Lung (tissue), 12 donors: ENCODE results near the gene ERP27. TPM values are rescaled to one million over a fixed set of nuclear protein-coding genes. Genes with fewer than 3 reads are reported as not detected.

Source experiments
- ATAC-seq: fragments of 200-7000 bp; cut with Tn5 transposase; one replicate; pipeline ENCODE4 v1.9.1; 2020; ENCODE audit warnings: moderate number of reproducible peaks; ENCODE audit not compliant: insufficient read depth, low FRiP score
- DNase-seq, 3 donors: peaks; one replicate each; pipeline ENCODE4 v3.0.0-alpha.2; 2013 to 2017
- H3K27ac ChIP-seq, 2 donors: one replicate each; pipeline ENCODE4 v1.5.1; 2013; ENCODE audit warnings: mild to moderate bottlenecking in 2 of 2, moderate library complexity in 2 of 2, control low read depth in 1 of 2, inconsistent platforms in 1 of 2, low read depth in 1 of 2, low read length in 1 of 2
- H3K27me3 ChIP-seq, 3 donors: one replicate each; pipeline ENCODE4 v1.5.1; 2013; ENCODE audit warnings: low read length in 2 of 3; ENCODE audit not compliant: control insufficient read depth in 3 of 3, insufficient read depth in 3 of 3
- H3K36me3 ChIP-seq, 4 donors: one replicate each; pipeline ENCODE4 v1.5.1; 2013; ENCODE audit warnings: low read length in 4 of 4, mild to moderate bottlenecking in 1 of 4, moderate library complexity in 1 of 4; ENCODE audit not compliant: control insufficient read depth in 4 of 4, insufficient read depth in 4 of 4
- H3K4me1 ChIP-seq, 5 donors: one replicate each; pipeline ENCODE4 v1.5.1; 2013; ENCODE audit warnings: low read length in 5 of 5, mild to moderate bottlenecking in 2 of 5, moderate library complexity in 1 of 5; ENCODE audit not compliant: control insufficient read depth in 5 of 5, insufficient read depth in 5 of 5
- H3K4me3 ChIP-seq: one replicate; pipeline ENCODE4 v1.5.1; 2013; ENCODE audit warnings: mild to moderate bottlenecking, control low read depth, moderate library complexity
- H3K9ac ChIP-seq, 2 donors: one replicate each; pipeline ENCODE4 v1.5.1; 2013; ENCODE audit warnings: low read length in 2 of 2, control low read depth in 1 of 2; ENCODE audit not compliant: insufficient read depth in 1 of 2
- H3K9me3 ChIP-seq, 4 donors: one replicate each; pipeline ENCODE4 v1.5.1; 2013; ENCODE audit warnings: low read length in 3 of 4, mild to moderate bottlenecking in 1 of 4, moderate library complexity in 1 of 4; ENCODE audit not compliant: control insufficient read depth in 4 of 4, insufficient read depth in 3 of 4
- WGBS, 2 donors: extraction: QIAGEN DNeasy Blood & Tissue Kit; methylation state at CpG; one replicate each; pipeline ENCODE4 v1.1.7; 2013; 5-methylcytosine and 5-hydroxymethylcytosine counted together
- polyA plus RNA-seq, 2 donors: library from polyadenylated mRNA; stranded (reverse); fragments of 200-250 nt; gene quantifications; one replicate each; pipeline ENCODE4 v1.2.1, GENCODE V29; 2013
- total RNA-seq, 2 donors: library from RNA; depleted of rRNA in 1 of 2; stranded (reverse); fragments of >200 nt in 1 of 2; gene quantifications; one replicate each; pipeline ENCODE4 v1.2.1, GENCODE V29; 2014 to 2021
- TF ChIP-seq, protein P1 (sequence below): IDR thresholded peaks from 2 replicates; pipeline ENCODE4 v1.5.1; 2012; ENCODE audit warnings: mild to moderate bottlenecking; ENCODE audit errors: control extremely low read depth, extremely low read depth
- donor health status: control.
- donor health status: control.
- donor health status: Bipolar disorder and iron deficiency.
- donor health status: healthy.
- donor health status: DM: yes; HTN: yes; CAD: no.

Gene ERP27
- total and polyA plus RNA-seq, 4 donors: 1.9 to 64.6 (median 10.4) TPM

DNA sequence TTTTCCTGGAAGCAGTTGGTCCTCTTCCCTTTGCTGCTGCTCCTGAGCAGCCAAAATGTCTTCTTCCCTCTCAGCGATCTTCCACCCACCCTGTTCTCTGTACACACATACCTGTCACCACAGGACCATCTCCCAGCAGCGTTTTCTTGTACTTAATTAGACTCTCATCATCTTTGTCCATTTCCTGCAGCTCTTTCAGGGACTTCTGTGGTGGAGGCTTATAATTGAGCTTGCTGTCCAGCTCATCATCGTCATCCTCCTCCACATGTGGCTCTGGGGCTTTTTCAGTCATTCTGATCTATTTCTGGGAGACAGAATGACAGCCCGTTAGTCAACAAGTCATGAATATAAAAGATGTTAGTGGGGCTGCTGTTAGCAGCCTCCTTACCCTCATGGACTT, 12.1 kb upstream of the ERP27 start:
- 66 to 78% methylated on average over 4 of the region's 4 CpGs for whole genome bisulfite sequencing, 2 donors
- Histone ChIP-seq H3K36me3 (peaks cover 0 to 5% (median 1%) of the 10 kb centered on the region in 4 donors), H3K27ac (peak overlapping the region; percentile 59 to 70), H3K4me3 (no peak overlapping the region), H3K9me3 (no peaks in the 10 kb centered on the region), H3K4me1 (peaks cover 4 to 24% (median 12%) of the 10 kb centered on the region in 5 donors), H3K27me3 (no peaks in the 10 kb centered on the region), H3K9ac (no peak overlapping the region)
- TF ChIP-seq, protein P1, sequence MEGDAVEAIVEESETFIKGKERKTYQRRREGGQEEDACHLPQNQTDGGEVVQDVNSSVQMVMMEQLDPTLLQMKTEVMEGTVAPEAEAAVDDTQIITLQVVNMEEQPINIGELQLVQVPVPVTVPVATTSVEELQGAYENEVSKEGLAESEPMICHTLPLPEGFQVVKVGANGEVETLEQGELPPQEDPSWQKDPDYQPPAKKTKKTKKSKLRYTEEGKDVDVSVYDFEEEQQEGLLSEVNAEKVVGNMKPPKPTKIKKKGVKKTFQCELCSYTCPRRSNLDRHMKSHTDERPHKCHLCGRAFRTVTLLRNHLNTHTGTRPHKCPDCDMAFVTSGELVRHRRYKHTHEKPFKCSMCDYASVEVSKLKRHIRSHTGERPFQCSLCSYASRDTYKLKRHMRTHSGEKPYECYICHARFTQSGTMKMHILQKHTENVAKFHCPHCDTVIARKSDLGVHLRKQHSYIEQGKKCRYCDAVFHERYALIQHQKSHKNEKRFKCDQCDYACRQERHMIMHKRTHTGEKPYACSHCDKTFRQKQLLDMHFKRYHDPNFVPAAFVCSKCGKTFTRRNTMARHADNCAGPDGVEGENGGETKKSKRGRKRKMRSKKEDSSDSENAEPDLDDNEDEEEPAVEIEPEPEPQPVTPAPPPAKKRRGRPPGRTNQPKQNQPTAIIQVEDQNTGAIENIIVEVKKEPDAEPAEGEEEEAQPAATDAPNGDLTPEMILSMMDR: no peak
- ATAC-seq: no peak
- no peak for DNase-seq

DNA sequence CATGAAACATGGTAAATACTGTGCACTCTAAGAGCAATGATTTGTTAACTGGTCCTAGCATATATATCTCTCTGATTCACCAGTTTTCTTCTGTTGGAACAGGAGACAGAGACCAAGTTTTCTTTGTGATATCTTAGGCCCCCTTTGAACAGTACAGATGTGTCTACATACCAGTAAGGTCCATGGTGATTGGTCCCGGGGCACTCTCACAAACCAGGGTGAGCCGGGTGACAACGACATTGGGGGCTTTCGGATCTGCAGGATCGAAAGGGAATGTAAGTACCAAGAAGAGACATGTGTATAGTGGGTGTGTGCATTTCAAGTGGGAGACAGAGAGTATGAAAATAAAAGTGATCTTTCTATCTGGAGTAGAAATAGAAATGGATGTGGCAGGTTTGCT, 11.3 kb upstream of the ERP27 start:
- Histone ChIP-seq H3K4me3 (no peak overlapping the region), H3K27me3 (no peaks in the 10 kb centered on the region), H3K36me3 (peaks cover 0 to 6% (median 1%) of the 10 kb centered on the region in 4 donors), H3K9ac (no peak overlapping the region), H3K27ac (no peak overlapping the region), H3K9me3 (no peaks in the 10 kb centered on the region), H3K4me1 (peaks cover 4 to 24% (median 12%) of the 10 kb centered on the region in 5 donors)
- WGBS, 2 donors: 91 to 92% methylated on average over 5 of the region's 5 CpGs
- no peak for ATAC-seq
- no peak for DNase-seq
- TF ChIP-seq, protein P1: no peak

DNA sequence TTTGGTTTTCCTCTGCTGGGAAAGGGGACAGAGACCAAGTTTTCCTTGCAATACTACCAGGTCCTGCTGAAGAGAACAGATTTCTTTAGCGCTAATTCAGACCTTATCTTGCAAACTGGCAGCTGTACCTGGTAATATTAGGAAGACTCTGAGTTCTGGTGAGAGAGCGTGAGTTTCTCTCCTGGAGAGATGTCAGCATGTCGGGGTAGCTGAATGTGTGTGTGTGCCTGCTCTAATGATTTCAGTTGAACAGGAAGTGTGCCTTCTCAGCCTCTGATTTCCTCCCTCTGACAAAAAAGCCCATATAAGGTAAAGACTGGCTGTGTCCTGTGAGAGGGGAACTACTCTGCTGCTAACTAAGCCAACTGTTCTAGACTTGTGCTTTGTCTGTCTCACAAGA, 10.3 kb upstream of the ERP27 start:
- H3K9me3 ChIP-seq: no peaks in the 10 kb centered on the region
- peak; percentile 73 for ATAC-seq
- peak; percentile 51 to 85 (median 85) for DNase-seq
- H3K36me3 ChIP-seq: peaks cover 0 to 9% (median 1%) of the 10 kb centered on the region in 4 donors
- H3K27ac ChIP-seq: peak overlapping the region; percentile 46 to 73
- no peaks in the 10 kb centered on the region for H3K27me3 ChIP-seq
- H3K4me3 ChIP-seq: no peak overlapping the region
- H3K9ac ChIP-seq: no peak overlapping the region
- TF ChIP-seq, protein P1: no peak
- WGBS, 2 donors: 16 to 23% methylated on average over 3 of the region's 3 CpGs
- H3K4me1 ChIP-seq: peaks cover 4 to 24% (median 12%) of the 10 kb centered on the region in 5 donors

DNA sequence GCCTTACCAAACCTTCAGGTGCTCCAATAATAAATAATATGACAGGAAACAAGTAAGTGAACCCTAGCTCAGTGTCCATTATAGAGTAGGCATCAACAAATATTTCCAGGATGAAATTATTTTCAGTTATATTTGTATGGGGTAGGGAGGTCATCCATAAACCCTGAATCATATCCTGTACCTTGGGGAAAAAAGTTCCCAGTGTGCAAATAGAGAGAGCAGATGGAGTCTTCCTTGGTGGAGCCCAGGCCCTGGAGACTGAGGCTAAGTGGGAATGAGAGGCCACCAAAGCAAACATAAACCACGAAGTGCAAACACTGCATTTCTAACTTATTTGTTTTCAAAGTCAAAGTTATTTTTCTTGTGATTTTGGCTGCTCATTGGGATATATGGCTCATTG, 8.5 kb upstream of the ERP27 start:
- DNase-seq (no peak), ATAC-seq (no peak)
- H3K4me1 ChIP-seq: peaks cover 4 to 17% (median 11%) of the 10 kb centered on the region in 5 donors
- H3K4me3 ChIP-seq: no peak overlapping the region
- no peaks in the 10 kb centered on the region for H3K27me3 ChIP-seq
- no peaks in the 10 kb centered on the region for H3K9me3 ChIP-seq
- WGBS, 2 donors: 71 to 100% methylated on average over 1 of the region's 1 CpG
- TF ChIP-seq, protein P1: no peak
- H3K36me3 ChIP-seq: peaks cover 0 to 12% (median 3%) of the 10 kb centered on the region in 4 donors
- no peak overlapping the region for H3K9ac ChIP-seq
- H3K27ac ChIP-seq: no peak overlapping the region
